ENCODE results near the gene SKI. TPM values are rescaled to one million over a fixed set of nuclear protein-coding genes. Genes with fewer than 3 reads are reported as not detected.

SKI gene
- total RNA-seq, 1 donor from 2014 or later = 132 TPM

GRCh38 chr1:2266301-2266975 lies 38.3 kb downstream of the SKI start:
- no peak overlapping the region for H3K27ac Mint-ChIP-seq (ENCODE audit: unreplicated experiment)
- H3K9me3 Mint-ChIP-seq (ENCODE audit: unreplicated experiment) = no peaks in the 10 kb centered on the region
- no peaks in the 10 kb centered on the region for H3K27me3 Mint-ChIP-seq (ENCODE audit: unreplicated experiment)

GRCh38 chr1:2267051-2267830 lies 39.1 kb downstream of the SKI start:
- Mint-ChIP-seq H3K9me3 (ENCODE audit: unreplicated experiment) (no peaks in the 10 kb centered on the region), H3K27ac (ENCODE audit: unreplicated experiment) (no peak overlapping the region), H3K4me1 (ENCODE audit: unreplicated experiment) (peaks cover 49% of the 10 kb centered on the region), H3K4me3 (ENCODE audit: unreplicated experiment) (no peak overlapping the region), H3K36me3 (ENCODE audit: unreplicated experiment) (no peaks in the 10 kb centered on the region), H3K27me3 (ENCODE audit: unreplicated experiment) (no peaks in the 10 kb centered on the region)
- DNase-seq (ENCODE audit: extremely low spot score, unreplicated experiment) = no peak
- TF ChIP-seq CTCF (IDR thresholded peaks at IDR 0.05) = no peak

More at GRCh38 chr1:2266301-2266975, 38.3 kb downstream of the SKI start:
- Mint-ChIP-seq H3K4me3 (ENCODE audit: unreplicated experiment) (no peak overlapping the region), H3K4me1 (ENCODE audit: unreplicated experiment) (peaks cover 46% of the 10 kb centered on the region), H3K36me3 (ENCODE audit: unreplicated experiment) (no peaks in the 10 kb centered on the region)
- DNase-seq (ENCODE audit: extremely low spot score, unreplicated experiment) = no peak
- TF ChIP-seq CTCF (IDR thresholded peaks at IDR 0.05) = no peak

GRCh38 chr1:2267862-2268261 lies 39.7 kb downstream of the SKI start:
- no peaks in the 10 kb centered on the region for H3K27me3 Mint-ChIP-seq (ENCODE audit: unreplicated experiment)
- H3K4me3 Mint-ChIP-seq (ENCODE audit: unreplicated experiment) = no peak overlapping the region
- H3K36me3 Mint-ChIP-seq (ENCODE audit: unreplicated experiment) = no peaks in the 10 kb centered on the region
- H3K27ac Mint-ChIP-seq (ENCODE audit: unreplicated experiment) = no peak overlapping the region
- H3K4me1 Mint-ChIP-seq (ENCODE audit: unreplicated experiment) = peaks cover 54% of the 10 kb centered on the region
- DNase-seq (ENCODE audit: extremely low spot score, unreplicated experiment) = no peak
- H3K9me3 Mint-ChIP-seq (ENCODE audit: unreplicated experiment) = no peaks in the 10 kb centered on the region
- TF ChIP-seq CTCF (IDR thresholded peaks at IDR 0.05) = no peak

GRCh38 chr1:2268285-2269056 lies 40.4 kb downstream of the SKI start:
- no peak for DNase-seq (ENCODE audit: extremely low spot score, unreplicated experiment)
- no peak overlapping the region for H3K4me3 Mint-ChIP-seq (ENCODE audit: unreplicated experiment)
- no peak overlapping the region for H3K27ac Mint-ChIP-seq (ENCODE audit: unreplicated experiment)
- H3K9me3 Mint-ChIP-seq (ENCODE audit: unreplicated experiment) = no peaks in the 10 kb centered on the region
- TF ChIP-seq CTCF (IDR thresholded peaks at IDR 0.05) = no peak
- no peaks in the 10 kb centered on the region for H3K36me3 Mint-ChIP-seq (ENCODE audit: unreplicated experiment)
- no peaks in the 10 kb centered on the region for H3K27me3 Mint-ChIP-seq (ENCODE audit: unreplicated experiment)
- H3K4me1 Mint-ChIP-seq (ENCODE audit: unreplicated experiment) = peaks cover 59% of the 10 kb centered on the region

Measured in osteocyte (in vitro differentiated cells).